GM12874 (cell line): Measurements from ENCODE around the gene SH3PXD2A.
A peak's percentile ranks its signal among the peaks of the same experiment; 100 is the strongest.

Source experiments
- TF ChIP-seq, protein P1 (sequence below): IDR thresholded peaks from 2 replicates; pipeline ENCODE4 v1.5.1; 2011; ENCODE audit warnings: low read depth, mild to moderate bottlenecking, control low read depth, low read length, moderate library complexity; ENCODE audit not compliant: insufficient read depth

The SH3PXD2A gene

DNA sequence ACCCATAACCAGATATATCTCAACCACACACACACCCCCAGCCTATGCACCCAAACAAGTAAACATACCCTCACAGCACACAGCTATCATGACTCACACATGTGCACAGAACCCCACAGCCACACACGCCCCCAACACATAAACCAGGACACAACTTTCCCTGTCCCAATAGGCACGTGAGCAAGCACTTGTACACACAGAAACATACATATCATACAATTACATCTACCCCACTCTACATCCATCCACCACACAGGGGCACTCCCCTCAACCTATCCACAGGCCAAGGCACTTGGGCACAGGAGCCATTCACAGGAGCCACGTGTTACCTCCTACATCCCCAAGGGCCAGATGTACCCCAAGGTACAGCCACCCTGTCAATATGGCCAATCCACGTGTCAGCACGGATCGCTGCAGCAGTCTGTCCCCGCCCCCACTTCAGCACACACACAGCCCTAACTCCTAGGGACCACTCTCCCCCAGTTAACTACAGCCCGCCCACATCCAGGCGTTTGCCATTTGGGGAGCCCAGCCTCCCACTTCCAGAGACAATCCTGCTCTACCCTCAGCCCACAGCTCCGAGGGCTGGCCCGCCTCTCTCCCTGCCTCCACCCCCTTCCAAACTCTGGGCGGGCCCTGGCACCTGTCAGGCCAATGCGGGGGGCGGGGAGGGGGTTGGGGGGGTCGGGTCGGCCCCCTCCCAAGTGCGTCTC, 163.5 kb downstream of the SH3PXD2A start:
- TF ChIP-seq, protein P1, sequence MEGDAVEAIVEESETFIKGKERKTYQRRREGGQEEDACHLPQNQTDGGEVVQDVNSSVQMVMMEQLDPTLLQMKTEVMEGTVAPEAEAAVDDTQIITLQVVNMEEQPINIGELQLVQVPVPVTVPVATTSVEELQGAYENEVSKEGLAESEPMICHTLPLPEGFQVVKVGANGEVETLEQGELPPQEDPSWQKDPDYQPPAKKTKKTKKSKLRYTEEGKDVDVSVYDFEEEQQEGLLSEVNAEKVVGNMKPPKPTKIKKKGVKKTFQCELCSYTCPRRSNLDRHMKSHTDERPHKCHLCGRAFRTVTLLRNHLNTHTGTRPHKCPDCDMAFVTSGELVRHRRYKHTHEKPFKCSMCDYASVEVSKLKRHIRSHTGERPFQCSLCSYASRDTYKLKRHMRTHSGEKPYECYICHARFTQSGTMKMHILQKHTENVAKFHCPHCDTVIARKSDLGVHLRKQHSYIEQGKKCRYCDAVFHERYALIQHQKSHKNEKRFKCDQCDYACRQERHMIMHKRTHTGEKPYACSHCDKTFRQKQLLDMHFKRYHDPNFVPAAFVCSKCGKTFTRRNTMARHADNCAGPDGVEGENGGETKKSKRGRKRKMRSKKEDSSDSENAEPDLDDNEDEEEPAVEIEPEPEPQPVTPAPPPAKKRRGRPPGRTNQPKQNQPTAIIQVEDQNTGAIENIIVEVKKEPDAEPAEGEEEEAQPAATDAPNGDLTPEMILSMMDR, result no peak

DNA sequence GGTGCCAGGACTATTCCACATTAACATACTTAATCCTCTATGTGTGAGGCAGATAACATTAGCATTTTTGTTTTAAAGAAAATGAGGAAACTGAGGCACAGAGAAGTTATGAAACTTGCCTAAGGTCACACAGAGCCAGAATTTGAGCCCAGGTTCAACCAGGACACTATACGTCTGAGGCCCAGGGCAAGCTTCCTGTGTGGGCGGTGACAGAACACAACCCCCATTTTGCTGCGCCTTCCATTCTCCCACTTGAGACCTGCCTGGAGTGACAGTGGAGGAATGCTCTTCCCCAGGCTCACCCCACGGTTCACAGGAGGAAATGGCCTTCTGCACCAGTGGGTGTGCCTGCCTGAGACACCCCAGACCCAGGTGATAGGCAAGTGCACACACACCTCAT, 164.1 kb downstream of the SH3PXD2A start:
- TF ChIP-seq, protein P1, result no peak

DNA sequence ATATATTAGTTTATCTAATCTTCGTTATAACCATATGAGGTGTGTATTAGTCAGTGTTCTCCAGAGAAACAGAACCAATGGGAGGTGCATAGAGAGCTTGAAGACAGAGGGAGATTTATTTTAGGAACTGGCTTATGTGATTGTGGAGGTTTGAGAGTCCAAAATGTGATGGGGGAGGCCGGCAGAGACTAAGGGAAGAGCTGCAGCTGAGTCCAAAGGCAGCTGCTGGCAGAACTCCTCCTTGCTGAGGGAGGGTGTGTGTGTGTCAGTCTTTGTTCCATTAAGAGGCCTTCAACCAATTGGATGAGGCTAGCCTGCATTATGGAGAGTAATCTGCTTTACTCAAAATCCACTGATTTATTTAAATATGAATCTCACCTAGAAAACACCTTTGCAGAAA, 165.1 kb downstream of the SH3PXD2A start:
- TF ChIP-seq, protein P1, result no peak

DNA sequence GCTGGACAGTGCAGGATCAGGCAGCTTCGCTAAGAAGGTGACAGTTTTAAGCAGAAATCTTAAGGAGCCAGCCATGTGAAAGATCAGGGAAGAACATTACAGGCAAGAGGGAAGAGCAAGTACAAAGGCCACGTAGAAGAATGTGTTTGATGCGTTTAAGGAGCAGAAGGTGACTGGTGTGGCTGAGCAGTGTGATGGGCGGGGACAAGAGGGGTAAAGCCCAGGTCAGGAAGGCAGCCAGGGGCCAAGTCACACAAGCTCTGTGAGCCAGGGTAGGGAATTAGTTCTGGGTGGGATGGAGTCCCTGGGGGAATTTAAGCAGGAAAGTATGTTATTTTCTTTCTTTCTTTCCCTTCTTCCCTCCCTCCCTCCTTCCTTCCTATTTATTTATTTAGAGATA, 166.9 kb downstream of the SH3PXD2A start:
- TF ChIP-seq, protein P1, result no peak

DNA sequence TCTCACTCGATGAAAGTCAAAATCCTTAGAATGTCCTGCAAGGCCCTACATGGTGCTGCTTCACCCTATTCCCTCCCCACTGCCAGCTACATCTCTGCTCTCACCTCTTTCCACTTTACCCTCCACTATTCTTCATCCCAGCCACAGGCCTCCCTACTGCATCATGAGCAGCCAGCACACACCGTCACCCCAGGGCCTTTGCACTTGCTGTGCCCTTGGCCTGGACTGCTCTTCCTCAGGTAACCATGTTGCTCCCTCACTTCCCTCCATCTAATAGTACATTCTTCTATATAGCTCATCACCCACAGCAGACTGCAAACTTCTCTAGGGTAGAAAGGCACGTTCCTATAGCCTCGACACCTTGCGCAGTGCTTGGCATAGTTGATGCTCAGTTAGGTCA, 167.7 kb downstream of the SH3PXD2A start:
- TF ChIP-seq, protein P1, result no peak

DNA sequence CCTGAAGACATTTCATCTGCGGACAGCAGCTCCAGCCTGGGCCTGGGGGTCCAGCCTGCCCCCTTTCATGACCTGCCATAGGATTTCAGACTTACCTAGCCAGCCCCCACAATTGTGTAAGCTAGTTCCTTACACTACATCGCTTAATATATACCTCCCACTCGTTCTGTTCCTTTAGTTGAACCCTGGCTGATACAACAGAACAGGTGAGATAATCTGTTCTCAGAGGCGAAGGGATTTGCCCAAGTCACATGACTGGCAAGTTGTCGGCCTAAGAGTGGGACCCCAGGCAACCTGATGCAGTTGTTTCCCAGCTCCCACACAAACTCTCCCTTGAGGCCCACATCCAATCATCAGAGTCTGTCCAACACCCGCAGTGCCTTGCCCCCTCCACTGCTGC, 168.2 kb downstream of the SH3PXD2A start:
- TF ChIP-seq, protein P1, result no peak

DNA sequence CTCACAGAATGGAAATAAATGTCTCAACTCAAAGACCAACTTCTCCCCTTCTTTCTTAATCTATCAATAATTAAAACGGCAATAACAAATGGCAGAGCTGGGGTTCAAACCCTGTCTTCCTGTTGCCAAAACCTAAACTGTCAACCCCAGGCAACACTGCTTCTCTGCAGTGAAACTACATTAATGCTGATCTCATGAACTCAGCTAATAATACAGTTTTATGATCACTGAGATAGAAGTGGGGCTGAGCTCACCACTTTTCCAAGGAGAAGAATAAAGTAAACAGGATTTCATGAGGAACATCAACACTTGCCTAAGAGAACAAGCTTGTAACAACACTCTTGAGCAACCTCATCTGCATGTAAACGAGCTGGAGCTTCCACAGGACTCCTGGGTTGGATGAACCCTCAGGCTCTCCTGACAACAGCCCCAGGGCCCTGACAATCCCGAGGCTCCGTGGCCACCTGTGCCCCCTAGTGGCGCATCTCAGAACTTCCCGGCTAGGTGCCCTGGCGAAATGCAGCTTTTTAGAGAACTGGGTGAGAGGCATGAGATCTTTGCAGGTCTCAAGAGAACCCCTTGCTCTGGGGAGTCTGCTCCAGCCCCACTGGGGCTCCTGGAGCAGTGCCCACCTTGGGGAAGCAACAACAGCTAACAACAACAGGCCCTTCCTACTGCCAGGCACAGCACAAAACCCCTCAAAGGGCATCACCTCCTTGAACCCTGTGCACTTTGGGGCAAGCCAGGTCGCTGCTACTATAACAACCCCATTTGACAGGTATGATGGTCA, 169.3 kb downstream of the SH3PXD2A start:
- TF ChIP-seq, protein P1, result peak; percentile 97
